ENCODE data around the gene PDE6B.

DNA sequence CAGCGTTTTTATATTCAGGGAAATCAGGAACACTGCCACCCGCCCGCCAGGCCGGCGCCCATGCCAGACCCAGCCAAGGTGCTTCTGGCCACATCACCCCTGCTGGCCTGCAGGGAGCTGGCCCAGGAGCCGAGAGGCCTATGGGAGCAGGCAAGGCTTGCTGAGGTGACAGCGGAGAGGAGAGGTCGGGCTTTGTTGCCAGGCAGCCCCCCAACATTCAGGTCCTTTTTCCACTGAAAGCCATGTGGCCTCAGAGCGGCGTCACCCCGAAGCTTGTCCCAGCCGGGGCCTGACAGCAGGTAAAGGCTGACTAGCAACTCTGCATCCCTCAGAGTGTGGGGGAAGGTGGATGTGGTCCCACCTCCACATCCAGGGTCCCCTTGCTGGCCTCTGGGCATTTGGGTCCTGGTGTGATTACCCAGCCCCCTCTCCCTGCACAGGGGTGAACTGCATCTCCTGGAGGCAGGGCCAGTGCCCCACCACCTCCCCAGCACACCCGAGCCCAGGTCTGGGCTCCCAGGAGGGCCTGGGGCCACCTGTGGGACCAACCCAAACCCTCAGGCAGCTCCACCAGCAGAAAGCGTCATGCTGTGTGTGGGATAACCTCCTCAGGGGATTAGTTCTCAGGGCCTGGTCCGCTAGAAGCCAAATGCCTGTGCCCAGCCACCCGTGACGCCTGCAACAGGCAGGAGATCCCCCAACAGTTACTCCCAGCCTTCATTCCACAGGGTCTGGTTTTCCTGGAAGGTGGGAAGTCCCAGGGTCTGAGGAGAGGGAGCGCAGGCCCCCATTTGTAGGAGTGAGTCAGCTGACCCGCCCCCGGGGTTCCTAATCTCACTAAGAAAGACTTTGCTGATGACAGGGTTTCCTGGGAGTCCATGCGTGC lies at the start of gene PDE6B:
- TF ChIP-seq, protein P1, sequence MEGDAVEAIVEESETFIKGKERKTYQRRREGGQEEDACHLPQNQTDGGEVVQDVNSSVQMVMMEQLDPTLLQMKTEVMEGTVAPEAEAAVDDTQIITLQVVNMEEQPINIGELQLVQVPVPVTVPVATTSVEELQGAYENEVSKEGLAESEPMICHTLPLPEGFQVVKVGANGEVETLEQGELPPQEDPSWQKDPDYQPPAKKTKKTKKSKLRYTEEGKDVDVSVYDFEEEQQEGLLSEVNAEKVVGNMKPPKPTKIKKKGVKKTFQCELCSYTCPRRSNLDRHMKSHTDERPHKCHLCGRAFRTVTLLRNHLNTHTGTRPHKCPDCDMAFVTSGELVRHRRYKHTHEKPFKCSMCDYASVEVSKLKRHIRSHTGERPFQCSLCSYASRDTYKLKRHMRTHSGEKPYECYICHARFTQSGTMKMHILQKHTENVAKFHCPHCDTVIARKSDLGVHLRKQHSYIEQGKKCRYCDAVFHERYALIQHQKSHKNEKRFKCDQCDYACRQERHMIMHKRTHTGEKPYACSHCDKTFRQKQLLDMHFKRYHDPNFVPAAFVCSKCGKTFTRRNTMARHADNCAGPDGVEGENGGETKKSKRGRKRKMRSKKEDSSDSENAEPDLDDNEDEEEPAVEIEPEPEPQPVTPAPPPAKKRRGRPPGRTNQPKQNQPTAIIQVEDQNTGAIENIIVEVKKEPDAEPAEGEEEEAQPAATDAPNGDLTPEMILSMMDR (conservative IDR thresholded peaks at IDR 0.05 in 1 of 2, IDR thresholded peaks at IDR 0.05 in 1 of 2; ENCODE audit: low read depth in 1 of 2, low read length in 2 of 2), result no peak
- TF ChIP-seq EZH2 (IDR thresholded peaks at IDR 0.05; ENCODE audit: low read length, missing control alignments), result no peak

Measured in fibroblast of lung (primary cell).